Spleen (tissue), 7 donors: ENCODE results near the gene APOA1.

ENCODE experiments used
- POLR2A ChIP-seq, 3 donors: fragments of 450-650 bp; IDR thresholded peaks; one replicate each; pipeline ENCODE4 v1.5.1; 2017; ENCODE audit warnings: antibody characterized with exemption in 3 of 3, mild to moderate bottlenecking in 1 of 3
- POLR2AphosphoS5 ChIP-seq, 3 donors: sonication (generic); formaldehyde crosslinking; IDR thresholded peaks; one replicate each; pipeline ENCODE4 v1.5.1; 2017; ENCODE audit warnings: antibody characterized with exemption in 3 of 3
- TF ChIP-seq, protein P1 (sequence below), 11 experiments: fragments of 200-600 bp in 7 of 11; fragments of 450-650 bp in 4 of 11; sonication (generic) in 4 of 11; IDR thresholded peaks in 8 of 11; conservative IDR thresholded peaks in 3 of 11; 1 replicate in 7 of 11; 2 replicates in 4 of 11; pipeline versions ENCODE4 v1.4.0 to v1.8.0; 2016 to 2021; ENCODE audit warnings: antibody characterized with exemption in 11 of 11, inconsistent platforms in 4 of 11, mild to moderate bottlenecking in 1 of 11
- donor health status: DM: no; HTN: no; CAD: no; lungs with moderate emphysema.
- donor health status: DM: no; HTN: no; CAD: no.
- donor health status: DM: no; HTN: no; CAD: no.

GRCh38 chr11:116874251-116874650 is 36.8 kb upstream of the APOA1 start:
- TF ChIP-seq, protein P1, sequence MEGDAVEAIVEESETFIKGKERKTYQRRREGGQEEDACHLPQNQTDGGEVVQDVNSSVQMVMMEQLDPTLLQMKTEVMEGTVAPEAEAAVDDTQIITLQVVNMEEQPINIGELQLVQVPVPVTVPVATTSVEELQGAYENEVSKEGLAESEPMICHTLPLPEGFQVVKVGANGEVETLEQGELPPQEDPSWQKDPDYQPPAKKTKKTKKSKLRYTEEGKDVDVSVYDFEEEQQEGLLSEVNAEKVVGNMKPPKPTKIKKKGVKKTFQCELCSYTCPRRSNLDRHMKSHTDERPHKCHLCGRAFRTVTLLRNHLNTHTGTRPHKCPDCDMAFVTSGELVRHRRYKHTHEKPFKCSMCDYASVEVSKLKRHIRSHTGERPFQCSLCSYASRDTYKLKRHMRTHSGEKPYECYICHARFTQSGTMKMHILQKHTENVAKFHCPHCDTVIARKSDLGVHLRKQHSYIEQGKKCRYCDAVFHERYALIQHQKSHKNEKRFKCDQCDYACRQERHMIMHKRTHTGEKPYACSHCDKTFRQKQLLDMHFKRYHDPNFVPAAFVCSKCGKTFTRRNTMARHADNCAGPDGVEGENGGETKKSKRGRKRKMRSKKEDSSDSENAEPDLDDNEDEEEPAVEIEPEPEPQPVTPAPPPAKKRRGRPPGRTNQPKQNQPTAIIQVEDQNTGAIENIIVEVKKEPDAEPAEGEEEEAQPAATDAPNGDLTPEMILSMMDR (IDR thresholded peaks at IDR 0.05 in 8 of 11, conservative IDR thresholded peaks at IDR 0.05 in 3 of 11), result no peak
- TF ChIP-seq POLR2A (IDR thresholded peaks at IDR 0.05) (no peak), POLR2AphosphoS5 (IDR thresholded peaks at IDR 0.05) (no peak)
